ENCODE measurements around the gene GPR150. TPM values are rescaled to one million over a fixed set of nuclear protein-coding genes. Genes with fewer than 3 reads are reported as not detected.
A peak's percentile ranks its signal among the peaks of the same experiment; 100 is the strongest.

The GPR150 gene
- total RNA-seq, 1 experiment from 2014 or later = 0.17 TPM

DNA sequence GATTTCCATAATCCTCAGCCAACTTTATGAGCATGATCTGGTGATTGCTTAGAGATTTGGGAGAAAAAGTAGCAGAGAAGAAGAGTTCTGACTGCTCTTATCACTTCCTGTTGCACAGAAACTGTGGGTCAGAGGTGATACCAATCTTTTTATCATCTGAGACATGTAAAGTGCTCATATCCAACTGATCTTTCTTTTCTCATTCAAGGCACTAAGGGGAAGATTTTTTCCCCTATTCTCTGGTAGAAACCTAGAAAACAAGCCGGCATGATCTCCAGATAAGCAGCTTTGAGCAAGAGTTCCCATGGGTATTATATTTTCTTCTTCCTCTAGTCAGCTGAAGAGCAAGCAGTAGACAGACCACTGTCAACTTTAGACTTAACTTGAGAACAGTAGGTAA, 29.0 kb upstream of the GPR150 start:
- no peaks in the 10 kb centered on the region for H3K36me3 Mint-ChIP-seq (ENCODE audit: insufficient read depth, unreplicated experiment)
- no peaks in the 10 kb centered on the region for H3K4me1 Mint-ChIP-seq (ENCODE audit: low read depth, unreplicated experiment)
- BruUV-seq (replicated peaks) = no TSS peak
- intact Hi-C loops (cut with micrococcal nuclease; ENCODE audit: unreplicated experiment) = no loop called here
- no peak overlapping the region for H3K4me3 Mint-ChIP-seq (ENCODE audit: low read depth, unreplicated experiment)
- DNase-seq = no peak
- TF ChIP-seq, protein P1, sequence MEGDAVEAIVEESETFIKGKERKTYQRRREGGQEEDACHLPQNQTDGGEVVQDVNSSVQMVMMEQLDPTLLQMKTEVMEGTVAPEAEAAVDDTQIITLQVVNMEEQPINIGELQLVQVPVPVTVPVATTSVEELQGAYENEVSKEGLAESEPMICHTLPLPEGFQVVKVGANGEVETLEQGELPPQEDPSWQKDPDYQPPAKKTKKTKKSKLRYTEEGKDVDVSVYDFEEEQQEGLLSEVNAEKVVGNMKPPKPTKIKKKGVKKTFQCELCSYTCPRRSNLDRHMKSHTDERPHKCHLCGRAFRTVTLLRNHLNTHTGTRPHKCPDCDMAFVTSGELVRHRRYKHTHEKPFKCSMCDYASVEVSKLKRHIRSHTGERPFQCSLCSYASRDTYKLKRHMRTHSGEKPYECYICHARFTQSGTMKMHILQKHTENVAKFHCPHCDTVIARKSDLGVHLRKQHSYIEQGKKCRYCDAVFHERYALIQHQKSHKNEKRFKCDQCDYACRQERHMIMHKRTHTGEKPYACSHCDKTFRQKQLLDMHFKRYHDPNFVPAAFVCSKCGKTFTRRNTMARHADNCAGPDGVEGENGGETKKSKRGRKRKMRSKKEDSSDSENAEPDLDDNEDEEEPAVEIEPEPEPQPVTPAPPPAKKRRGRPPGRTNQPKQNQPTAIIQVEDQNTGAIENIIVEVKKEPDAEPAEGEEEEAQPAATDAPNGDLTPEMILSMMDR (IDR thresholded peaks at IDR 0.05; ENCODE audit: unreplicated experiment) = no peak
- no peaks in the 10 kb centered on the region for H3K27me3 Mint-ChIP-seq (ENCODE audit: unreplicated experiment)
- CTCF ChIA-PET = no interaction called here
- no peak overlapping the region for H3K27ac Mint-ChIP-seq (ENCODE audit: unreplicated experiment)
- no peaks in the 10 kb centered on the region for H3K9me3 Mint-ChIP-seq (ENCODE audit: low read depth, unreplicated experiment)

DNA sequence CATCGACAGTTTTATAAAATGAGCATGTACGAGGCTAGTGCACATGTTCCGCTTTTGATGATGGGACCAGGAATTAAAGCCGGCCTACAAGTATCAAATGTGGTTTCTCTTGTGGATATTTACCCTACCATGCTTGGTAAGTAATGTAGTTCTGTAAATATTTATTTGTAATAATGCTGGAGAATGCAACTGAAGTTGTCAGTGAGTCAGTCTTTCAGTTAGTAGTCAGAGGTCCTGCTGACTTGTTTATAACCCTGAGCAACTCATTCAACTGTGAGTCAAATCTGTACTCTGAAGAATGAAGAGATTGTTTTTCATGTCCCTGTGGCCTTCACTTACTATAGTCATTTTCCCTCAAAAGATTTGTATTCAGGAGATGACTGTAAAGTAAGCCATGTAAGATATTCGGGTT, 28.4 kb upstream of the GPR150 start:
- Mint-ChIP-seq H3K9me3 (ENCODE audit: low read depth, unreplicated experiment) (no peaks in the 10 kb centered on the region), H3K27me3 (ENCODE audit: unreplicated experiment) (no peaks in the 10 kb centered on the region), H3K4me1 (ENCODE audit: low read depth, unreplicated experiment) (no peaks in the 10 kb centered on the region), H3K36me3 (ENCODE audit: insufficient read depth, unreplicated experiment) (no peaks in the 10 kb centered on the region), H3K4me3 (ENCODE audit: low read depth, unreplicated experiment) (no peak overlapping the region), H3K27ac (ENCODE audit: unreplicated experiment) (no peak overlapping the region)
- CTCF ChIA-PET = no interaction called here
- no peak for DNase-seq
- intact Hi-C loops (cut with micrococcal nuclease; ENCODE audit: unreplicated experiment) = no loop called here
- TF ChIP-seq, protein P1 (IDR thresholded peaks at IDR 0.05; ENCODE audit: unreplicated experiment) = no peak
- BruUV-seq (replicated peaks) = no TSS peak

DNA sequence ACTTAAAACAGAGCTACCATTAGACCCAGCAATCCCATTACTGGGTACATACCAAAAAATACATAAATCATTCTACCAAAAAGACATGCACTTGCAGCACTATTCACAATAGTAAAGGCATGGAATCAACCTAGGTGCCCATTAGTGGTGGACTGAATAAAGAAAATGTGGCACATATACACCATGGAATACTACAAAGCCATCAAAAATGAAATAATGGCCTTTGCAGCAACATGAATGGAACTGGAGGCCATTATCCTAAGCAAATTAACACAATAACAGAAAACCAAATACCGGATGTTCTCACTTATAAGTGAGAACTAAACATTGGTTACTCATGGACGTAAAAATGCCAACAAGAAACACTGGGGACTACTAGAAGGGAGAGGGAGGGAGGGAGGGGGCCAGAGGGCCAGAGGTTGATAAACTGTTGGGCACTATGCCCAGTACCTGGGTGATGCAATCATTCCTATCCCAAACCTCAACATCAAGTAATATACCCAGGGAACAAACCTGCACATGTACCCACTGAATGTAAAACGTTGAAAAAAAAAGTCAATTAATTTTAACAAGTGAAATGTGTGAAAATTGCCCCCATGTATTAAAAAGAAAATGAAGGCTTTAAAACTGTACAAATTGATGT, 24.5 kb upstream of the GPR150 start:
- TF ChIP-seq, protein P1 (IDR thresholded peaks at IDR 0.05; ENCODE audit: unreplicated experiment) = no peak
- Mint-ChIP-seq H3K4me3 (ENCODE audit: low read depth, unreplicated experiment) (no peak overlapping the region), H3K27ac (ENCODE audit: unreplicated experiment) (no peak overlapping the region), H3K4me1 (ENCODE audit: low read depth, unreplicated experiment) (no peaks in the 10 kb centered on the region), H3K9me3 (ENCODE audit: low read depth, unreplicated experiment) (no peaks in the 10 kb centered on the region), H3K36me3 (ENCODE audit: insufficient read depth, unreplicated experiment) (no peaks in the 10 kb centered on the region), H3K27me3 (ENCODE audit: unreplicated experiment) (no peaks in the 10 kb centered on the region)
- BruUV-seq (replicated peaks) = no TSS peak
- CTCF ChIA-PET = no interaction called here
- peak; percentile 7 for DNase-seq
- intact Hi-C loops (cut with micrococcal nuclease; ENCODE audit: unreplicated experiment) = no loop called here

DNA sequence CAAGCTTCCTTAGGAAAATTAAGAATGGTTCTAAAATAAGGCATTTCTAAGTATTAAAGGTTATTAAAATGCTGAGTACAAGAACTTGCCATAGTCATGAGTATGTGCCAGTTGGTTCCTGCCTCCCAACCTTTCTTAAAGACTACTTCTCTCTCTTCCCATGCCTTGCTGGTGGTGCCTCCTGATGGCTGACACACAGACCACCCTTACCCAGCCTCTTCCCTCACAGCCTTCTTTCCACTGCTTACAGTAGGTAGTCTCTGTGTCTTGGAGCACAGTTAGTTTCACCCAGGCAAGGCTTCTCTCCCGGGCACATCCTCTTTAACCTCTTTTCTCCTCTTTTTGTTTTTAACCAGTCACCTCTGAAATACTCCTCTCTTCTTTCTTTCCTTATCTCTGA, 20.6 kb upstream of the GPR150 start:
- Mint-ChIP-seq H3K27me3 (ENCODE audit: unreplicated experiment) (no peaks in the 10 kb centered on the region), H3K27ac (ENCODE audit: unreplicated experiment) (no peak overlapping the region), H3K9me3 (ENCODE audit: low read depth, unreplicated experiment) (no peaks in the 10 kb centered on the region), H3K36me3 (ENCODE audit: insufficient read depth, unreplicated experiment) (no peaks in the 10 kb centered on the region), H3K4me3 (ENCODE audit: low read depth, unreplicated experiment) (no peak overlapping the region), H3K4me1 (ENCODE audit: low read depth, unreplicated experiment) (no peaks in the 10 kb centered on the region)
- no TSS peak for BruUV-seq (replicated peaks)
- intact Hi-C loops (cut with micrococcal nuclease; ENCODE audit: unreplicated experiment) = no loop called here
- TF ChIP-seq, protein P1 (IDR thresholded peaks at IDR 0.05; ENCODE audit: unreplicated experiment) = no peak
- no peak for DNase-seq
- CTCF ChIA-PET = no interaction called here

Measured in Calu3 (cell line).